Left ventricle myocardium inferior (tissue), 1 donor: Measurements from ENCODE around the gene FILIP1L. TPM values are rescaled to one million over a fixed set of nuclear protein-coding genes. Genes with fewer than 3 reads are reported as not detected.

Experiments
- DNase-seq: peaks from one replicate; pipeline ENCODE4 v3.0.0-alpha.2; 2020
- H3K27ac ChIP-seq: fragments of 200-600 bp; replicated peaks from 2 replicates; pipeline ENCODE4 v1.8.0; 2021
- H3K27me3 ChIP-seq: fragments of 200-600 bp; 2 replicates; pipeline ENCODE4 v1.8.0; 2021; ENCODE audit warnings: low read depth
- H3K36me3 ChIP-seq: fragments of 200-600 bp; 2 replicates; pipeline ENCODE4 v1.8.0; 2021
- H3K4me1 ChIP-seq: fragments of 200-600 bp; 2 replicates; pipeline ENCODE4 v1.8.0; 2021
- H3K4me3 ChIP-seq: fragments of 200-600 bp; 2 replicates; pipeline ENCODE4 v1.8.0; 2021; ENCODE audit warnings: mild to moderate bottlenecking, moderate library complexity
- H3K9me3 ChIP-seq: fragments of 200-600 bp; replicated peaks from 2 replicates; pipeline ENCODE4 v1.8.0; 2021
- CTCF ChIP-seq: fragments of 200-600 bp; IDR thresholded peaks from 2 replicates; pipeline ENCODE4 v1.8.0; 2021; ENCODE audit warnings: antibody characterized with exemption, mild to moderate bottlenecking, borderline replicate concordance
- intact Hi-C: fragments of 100-400 bp; cut with micrococcal nuclease; formaldehyde crosslinking; loops from one replicate; pipeline ENCODE4 v1.11.0; 2022
- total RNA-seq: library from RNA; stranded (reverse); fragmentation: NEBNext Ultra II Directional; extraction: Animal tissue kit (Norgen Biotek cat#: 25700); gene quantifications from one replicate; pipeline ENCODE4 v1.2.1, GENCODE V29; 2021
- donor health status: DM: no; HTN: yes; CAD: no; lungs with severe emphysema.

FILIP1L gene
- total RNA-seq, 1 donor from 2014 or later, result 84.9 TPM

DNA sequence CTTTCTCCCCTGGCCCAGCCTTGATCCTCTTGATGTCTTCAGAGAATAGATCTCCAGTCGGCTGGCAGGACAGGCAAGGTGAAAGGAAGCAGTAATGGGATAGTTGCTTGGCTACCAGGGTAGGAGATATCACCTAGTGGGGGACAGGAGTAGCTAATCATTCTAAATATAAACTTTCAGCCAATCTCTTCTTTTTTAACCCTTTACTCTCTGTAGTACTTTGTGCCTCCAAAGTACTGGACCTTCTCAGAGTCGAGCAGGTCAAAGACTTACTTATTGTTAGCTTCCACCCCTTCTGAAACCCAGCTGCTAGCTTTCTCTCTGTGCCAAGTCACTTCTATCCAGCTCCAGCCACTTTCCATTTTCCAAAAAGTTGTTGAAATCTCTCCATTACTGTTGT, 43.4 kb upstream of the FILIP1L start:
- H3K9me3 ChIP-seq, result peaks cover 22% of the 10 kb centered on the region
- H3K4me1 ChIP-seq, result peaks cover 47% of the 10 kb centered on the region
- peak overlapping the region; percentile 77 for H3K27ac ChIP-seq
- TF ChIP-seq CTCF, result no peak
- peaks cover 10% of the 10 kb centered on the region for H3K36me3 ChIP-seq
- intact Hi-C loops, result no loop called here
- DNase-seq, result no peak
- H3K4me3 ChIP-seq, result no peak overlapping the region
- no peaks in the 10 kb centered on the region for H3K27me3 ChIP-seq

DNA sequence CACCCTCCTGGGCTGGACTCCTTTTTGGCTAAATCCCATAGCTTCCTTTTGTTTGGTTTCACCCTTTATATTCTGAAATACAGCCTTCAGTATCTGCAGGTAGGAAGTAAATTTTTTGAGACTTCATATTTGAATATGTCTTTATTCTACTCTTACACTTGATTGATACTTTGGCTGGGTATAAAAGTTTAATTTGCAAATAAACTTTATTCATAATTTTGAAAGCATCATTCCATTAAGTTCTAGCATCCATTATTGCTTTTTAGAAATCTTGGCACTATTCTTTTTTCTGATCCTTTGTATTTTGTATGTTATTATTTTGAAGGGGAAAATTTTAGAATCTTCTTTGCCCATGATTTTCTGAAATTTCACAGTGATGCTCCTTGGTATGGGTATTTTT, 41.3 kb upstream of the FILIP1L start:
- TF ChIP-seq CTCF, result no peak
- H3K4me1 ChIP-seq, result peaks cover 53% of the 10 kb centered on the region
- H3K27ac ChIP-seq, result no peak overlapping the region
- H3K27me3 ChIP-seq, result no peaks in the 10 kb centered on the region
- H3K9me3 ChIP-seq, result peaks cover 22% of the 10 kb centered on the region
- peaks cover 10% of the 10 kb centered on the region for H3K36me3 ChIP-seq
- intact Hi-C loops, result no loop called here
- no peak overlapping the region for H3K4me3 ChIP-seq
- DNase-seq, result no peak

- H3K27me3 ChIP-seq, result no peaks in the 10 kb centered on the region
- no peak overlapping the region for H3K27ac ChIP-seq
- H3K4me3 ChIP-seq, result no peak overlapping the region
- H3K4me1 ChIP-seq, result peaks cover 53% of the 10 kb centered on the region
- DNase-seq, result no peak
- H3K9me3 ChIP-seq, result peaks cover 22% of the 10 kb centered on the region
- H3K36me3 ChIP-seq, result peaks cover 10% of the 10 kb centered on the region
- intact Hi-C loops, result no loop called here
- TF ChIP-seq CTCF, result no peak
Observed at GRCh38 chr3:100155128-100155527, 40.8 kb upstream of the FILIP1L start.

GRCh38 chr3:100154171-100154570, 39.9 kb upstream of the FILIP1L start:
- Histone ChIP-seq H3K36me3 (peaks cover 10% of the 10 kb centered on the region), H3K9me3 (peaks cover 22% of the 10 kb centered on the region), H3K27ac (no peak overlapping the region), H3K4me3 (no peak overlapping the region), H3K27me3 (no peaks in the 10 kb centered on the region), H3K4me1 (peaks cover 53% of the 10 kb centered on the region)
- no peak for DNase-seq
- intact Hi-C loops, result no loop called here
- no peak for TF ChIP-seq CTCF

- H3K9me3 ChIP-seq, result peaks cover 16% of the 10 kb centered on the region
- DNase-seq, result no peak
- H3K4me3 ChIP-seq, result no peak overlapping the region
- no peak for TF ChIP-seq CTCF
- peaks cover 10% of the 10 kb centered on the region for H3K36me3 ChIP-seq
- intact Hi-C loops, result no loop called here
- no peaks in the 10 kb centered on the region for H3K27me3 ChIP-seq
- peaks cover 32% of the 10 kb centered on the region for H3K4me1 ChIP-seq
- H3K27ac ChIP-seq, result peak overlapping the region; percentile 70
Observed at GRCh38 chr3:100151024-100151707, 36.9 kb upstream of the FILIP1L start.
